Naive thymus-derived CD8-positive, alpha-beta T cell (primary cell): ENCODE data around the gene EMP2. TPM values are rescaled to one million over a fixed set of nuclear protein-coding genes. Genes with fewer than 3 reads are reported as not detected.
"Not testable (repeated sequence)": the region's sequence is repeated elsewhere in the genome, so short reads cannot be mapped to it uniquely, and the experiment has no call there.

Experiments used
- ATAC-seq, 2 donors: fragments of 150-1000 bp; cut with Tn5 transposase in 1 of 2; sonication (Bioruptor Pico), chemical (Tn5 transposase) in 1 of 2; 1 replicate in 1 of 2; 2 replicates in 1 of 2; pipeline ENCODE4 v1.10.0; 2021; ENCODE audit warnings: mild to moderate bottlenecking in 2 of 2, moderate library complexity in 2 of 2
- POLR2A ChIA-PET: fragments of 350-600 bp; sonication (Branson Sonifier 250); formaldehyde crosslinking; loops from one replicate; lab custom pipeline; 2021; ENCODE audit warnings: antibody characterized with exemption; lab: Charles Lee
- DNase-seq, 10 donors: peaks; one replicate each; pipeline versions ENCODE4 v3.0.0 to v3.0.0-alpha.2; 2020 to 2022
- H3K27ac Mint-ChIP-seq, 10 donors: one replicate each; pipeline ENCODE4 v1.8.0; 2020 to 2022; ENCODE audit warnings: mild to moderate bottlenecking in 10 of 10, mixed read lengths in 10 of 10, moderate library complexity in 4 of 10, inconsistent platforms in 1 of 10
- H3K27me3 Mint-ChIP-seq, 5 donors: one replicate each; pipeline ENCODE4 v1.8.0; 2021 to 2022; ENCODE audit warnings: mixed read lengths in 5 of 5
- H3K36me3 Mint-ChIP-seq, 3 donors: one replicate each; pipeline ENCODE4 v1.8.0; 2020 to 2022; ENCODE audit warnings: mixed read lengths in 3 of 3, mild to moderate bottlenecking in 2 of 3, inconsistent platforms in 1 of 3
- H3K4me1 Mint-ChIP-seq, 4 donors: one replicate each; pipeline ENCODE4 v1.8.0; 2021 to 2022; ENCODE audit warnings: mixed read lengths in 4 of 4
- H3K4me3 Mint-ChIP-seq, 10 donors: one replicate each; pipeline ENCODE4 v1.8.0; 2020 to 2022; ENCODE audit warnings: mild to moderate bottlenecking in 10 of 10, mixed read lengths in 10 of 10, moderate library complexity in 6 of 10, inconsistent platforms in 1 of 10
- H3K9me3 Mint-ChIP-seq, 9 donors: one replicate each; pipeline ENCODE4 v1.8.0; 2020 to 2022; ENCODE audit warnings: mixed read lengths in 9 of 9, mild to moderate bottlenecking in 3 of 9, inconsistent platforms in 1 of 9, moderate library complexity in 1 of 9
- polyA plus RNA-seq, 3 donors: library from polyadenylated mRNA; unstranded; fragments of 300-500 nt; fragmentation: Illumina TruSeq; gene quantifications; one replicate each; pipeline ENCODE4 v1.2.3, GENCODE V29; 2021
- total RNA-seq, 8 experiments: library from RNA in 2 of 8; stranded (reverse) in 2 of 8; gene quantifications; one replicate each; pipeline ENCODE4 v1.2.3 and lab custom pipeline; 2021 to 2026

The EMP2 gene
- total and polyA plus RNA-seq, 5 experiments from 2014 or later = not detected

DNA sequence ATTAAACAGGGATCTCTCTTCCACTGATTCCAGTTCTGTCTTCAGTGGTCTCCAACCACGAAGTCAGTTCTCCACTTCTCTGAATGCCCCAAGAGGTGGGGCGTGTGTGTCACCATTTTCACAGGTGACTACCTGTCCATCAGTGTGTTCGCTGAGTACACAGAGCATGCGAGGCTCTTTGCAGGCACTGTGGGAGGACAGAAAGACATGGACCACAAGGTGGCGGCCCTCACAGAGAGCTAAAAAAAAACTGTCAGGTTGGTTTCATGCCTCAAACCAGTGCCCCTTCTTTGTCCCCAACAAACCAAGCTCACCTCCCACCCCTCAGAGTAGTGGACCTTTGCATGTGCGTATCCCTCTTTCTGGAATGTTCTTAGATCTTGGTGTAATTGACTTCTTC, 13.8 kb downstream of the EMP2 start:
- Mint-ChIP-seq H3K27me3 (peaks cover 3 to 28% (median 13%) of the 10 kb centered on the region in 5 donors), H3K4me3 (no peak overlapping the region), H3K36me3 (peaks cover 0 to 16% (median 0%) of the 10 kb centered on the region in 3 donors), H3K4me1 (peaks cover 0 to 2% (median under 1%) of the 10 kb centered on the region in 4 donors), H3K9me3 (peaks cover 0 to 19% (median 5%) of the 10 kb centered on the region in 9 donors), H3K27ac (peak overlapping the region in 1 of 10 donors; percentile 6)
- ATAC-seq (no peak), DNase-seq (no peak)
- POLR2A ChIA-PET = no interaction called here

DNA sequence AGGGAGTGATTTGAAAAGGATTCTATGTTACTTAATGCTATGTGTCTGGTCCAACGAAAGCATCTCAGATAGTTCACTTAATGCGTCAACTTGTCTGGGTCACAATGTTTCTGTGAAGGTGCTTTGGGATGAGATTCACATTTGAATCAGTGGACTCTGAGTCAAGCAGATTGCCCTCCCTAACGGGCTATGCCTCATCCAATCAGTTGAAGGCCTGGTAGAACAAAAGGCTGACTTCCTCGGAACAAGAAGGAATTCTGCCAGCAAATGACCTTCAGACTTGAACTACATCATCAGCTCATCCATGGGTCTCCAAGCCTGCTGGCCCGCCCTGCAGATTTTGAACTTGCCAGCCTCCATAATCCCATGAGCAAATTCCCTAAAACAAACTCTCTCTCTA, 15.2 kb downstream of the EMP2 start:
- POLR2A ChIA-PET = no interaction called here
- peaks cover 0 to 12% (median under 1%) of the 10 kb centered on the region in 4 donors for H3K4me1 Mint-ChIP-seq
- peaks cover 3 to 40% (median 25%) of the 10 kb centered on the region in 5 donors for H3K27me3 Mint-ChIP-seq
- DNase-seq = no peak
- peaks cover 0 to 27% (median 5%) of the 10 kb centered on the region in 9 donors for H3K9me3 Mint-ChIP-seq
- H3K4me3 Mint-ChIP-seq = no peak overlapping the region
- ATAC-seq = no peak
- H3K36me3 Mint-ChIP-seq = peaks cover 0 to 16% (median 0%) of the 10 kb centered on the region in 3 donors
- no peak overlapping the region for H3K27ac Mint-ChIP-seq

DNA sequence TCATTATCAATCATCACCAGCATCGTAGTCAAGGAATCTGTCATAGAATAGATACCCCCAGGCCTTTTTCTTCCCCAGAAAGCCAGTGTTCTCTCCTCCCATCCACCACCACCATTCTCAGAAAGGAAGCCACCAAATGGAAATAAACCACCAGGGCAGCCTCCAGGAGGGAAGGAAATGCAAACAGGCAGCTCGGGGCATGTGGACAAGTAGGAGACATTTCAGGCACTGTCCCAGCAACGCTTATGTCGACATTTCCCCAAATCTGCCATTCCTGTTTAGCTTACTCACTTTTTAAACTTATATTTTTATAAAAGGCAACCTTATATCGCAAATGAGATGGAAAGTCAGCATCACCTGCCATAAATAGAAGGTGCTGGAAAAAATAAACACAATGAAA, 15.8 kb downstream of the EMP2 start:
- ATAC-seq = no peak
- Mint-ChIP-seq H3K4me3 (no peak overlapping the region), H3K9me3 (peaks cover 0 to 27% (median 5%) of the 10 kb centered on the region in 9 donors), H3K27ac (no peak overlapping the region), H3K4me1 (peaks cover 0 to 12% (median under 1%) of the 10 kb centered on the region in 4 donors), H3K27me3 (peaks cover 3 to 40% (median 26%) of the 10 kb centered on the region in 5 donors), H3K36me3 (peaks cover 0 to 16% (median 0%) of the 10 kb centered on the region in 3 donors)
- POLR2A ChIA-PET = no interaction called here
- DNase-seq = no peak

DNA sequence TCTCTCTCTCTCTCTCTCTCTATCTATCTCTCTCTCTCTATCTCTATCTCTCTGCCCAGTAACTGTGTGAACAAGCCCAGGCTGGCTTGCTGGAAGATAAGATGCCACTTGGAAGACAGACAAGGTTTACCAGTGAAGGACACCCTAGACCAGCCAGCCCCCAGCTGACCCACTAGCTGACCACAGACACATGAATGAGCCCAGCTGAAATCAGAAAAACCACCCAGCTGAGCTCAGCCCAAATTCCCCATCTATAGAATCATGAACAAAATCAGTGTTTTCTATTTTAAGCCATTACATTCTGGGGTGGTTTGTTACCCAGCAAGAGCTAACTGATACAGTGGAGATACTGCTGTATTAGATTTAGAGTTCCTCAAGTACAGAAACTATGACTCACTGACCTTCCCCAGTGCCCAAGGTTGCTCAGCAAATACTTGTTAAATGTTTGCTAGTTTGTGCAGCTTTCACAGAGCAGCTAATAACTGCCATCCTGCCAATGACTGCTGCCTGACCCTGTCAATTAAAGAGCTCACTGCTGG, 18.0 kb downstream of the EMP2 start:
- ATAC-seq (no peak), DNase-seq (no peak)
- Mint-ChIP-seq H3K36me3 (peaks cover 0 to 16% (median 0%) of the 10 kb centered on the region in 3 donors), H3K4me1 (peaks cover 0 to 12% (median under 1%) of the 10 kb centered on the region in 4 donors), H3K27me3 (peaks cover 3 to 35% (median 28%) of the 10 kb centered on the region in 5 donors), H3K4me3 (no peak overlapping the region), H3K9me3 (peaks cover 0 to 27% (median 5%) of the 10 kb centered on the region in 9 donors), H3K27ac (no peak overlapping the region)
- POLR2A ChIA-PET = no interaction called here

DNA sequence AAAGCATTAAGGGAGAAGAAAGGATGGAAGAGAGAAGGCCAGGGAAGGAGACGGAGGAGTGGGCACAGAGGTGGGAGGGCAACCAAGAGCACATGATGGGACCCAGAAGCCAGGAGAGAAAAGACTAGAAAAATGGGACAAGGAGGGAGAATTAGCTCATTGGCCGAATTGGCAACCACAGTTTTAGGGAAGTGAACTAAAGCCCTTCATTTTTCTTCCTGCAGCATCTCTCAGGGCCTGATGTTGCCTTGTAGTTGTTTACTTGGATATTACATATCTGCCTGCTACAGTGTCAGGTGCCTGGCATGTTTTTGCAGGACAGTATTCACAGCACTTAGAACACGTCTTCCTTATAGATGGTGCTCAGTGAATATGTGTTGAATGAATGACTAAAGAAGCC, 19.0 kb downstream of the EMP2 start:
- ATAC-seq = no peak
- H3K4me1 Mint-ChIP-seq = peaks cover 0 to 12% (median under 1%) of the 10 kb centered on the region in 4 donors
- POLR2A ChIA-PET = no interaction called here
- H3K27ac Mint-ChIP-seq = no peak overlapping the region
- H3K27me3 Mint-ChIP-seq = peaks cover 3 to 31% (median 22%) of the 10 kb centered on the region in 5 donors
- no peak for DNase-seq
- H3K4me3 Mint-ChIP-seq = no peak overlapping the region
- H3K36me3 Mint-ChIP-seq = peaks cover 0 to 16% (median 0%) of the 10 kb centered on the region in 3 donors
- peaks cover 0 to 27% (median 5%) of the 10 kb centered on the region in 9 donors for H3K9me3 Mint-ChIP-seq

DNA sequence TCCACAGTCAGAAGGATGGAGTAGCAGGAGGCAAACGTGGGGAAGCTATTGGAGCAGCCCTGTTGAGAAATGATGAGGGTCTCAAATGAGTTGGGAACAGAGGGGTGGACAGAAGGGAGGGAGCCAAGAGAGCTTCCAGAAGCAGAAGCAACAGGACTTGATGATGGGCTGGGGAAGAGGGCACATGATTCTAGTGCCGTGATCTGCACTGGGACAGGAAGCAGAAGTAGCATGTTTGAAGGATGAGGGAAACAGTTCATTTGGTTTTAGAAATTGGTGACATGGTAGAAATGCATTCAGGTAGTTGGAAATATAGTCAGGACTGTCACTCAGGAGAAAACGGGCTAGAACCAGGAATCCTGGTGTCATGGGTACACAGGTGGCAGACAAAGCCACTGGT, 19.4 kb downstream of the EMP2 start:
- Mint-ChIP-seq H3K9me3 (peaks cover 0 to 30% (median 6%) of the 10 kb centered on the region in 9 donors), H3K36me3 (peaks cover 0 to 19% (median 0%) of the 10 kb centered on the region in 3 donors), H3K4me1 (peaks cover 0 to 12% (median under 1%) of the 10 kb centered on the region in 4 donors), H3K27ac (no peak overlapping the region), H3K4me3 (no peak overlapping the region), H3K27me3 (peaks cover 3 to 35% (median 24%) of the 10 kb centered on the region in 5 donors)
- no peak for DNase-seq
- ATAC-seq = no peak
- POLR2A ChIA-PET = no interaction called here

DNA sequence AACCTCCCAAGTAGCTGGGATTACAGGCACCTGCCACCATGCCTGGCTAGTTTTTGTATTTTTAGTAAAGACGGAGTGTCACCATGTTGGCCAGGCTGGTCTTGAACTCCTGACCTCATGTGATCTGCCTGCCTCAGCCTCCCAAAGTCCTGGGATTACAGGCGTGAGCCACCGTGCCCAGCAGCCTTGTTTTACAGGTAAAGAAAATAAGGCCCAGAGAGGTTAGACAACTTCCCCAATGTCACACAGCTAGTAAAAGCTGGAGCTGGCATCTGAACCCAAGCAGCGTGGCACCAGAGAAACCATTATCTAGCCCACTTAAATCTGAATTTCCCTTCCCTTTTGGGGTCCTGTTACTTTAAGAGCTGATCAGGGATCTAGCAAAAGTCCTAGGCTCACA, 20.6 kb downstream of the EMP2 start:
- Mint-ChIP-seq H3K9me3 (peaks cover 0 to 34% (median 9%) of the 10 kb centered on the region in 9 donors), H3K27me3 (peaks cover 5 to 35% (median 28%) of the 10 kb centered on the region in 5 donors), H3K36me3 (peaks cover 0 to 23% (median 0%) of the 10 kb centered on the region in 3 donors), H3K4me1 (peaks cover 0 to 14% (median under 1%) of the 10 kb centered on the region in 4 donors)
- DNase-seq, ATAC-seq, H3K27ac Mint-ChIP-seq, H3K4me3 Mint-ChIP-seq, POLR2A ChIA-PET: not testable (repeated sequence)

DNA sequence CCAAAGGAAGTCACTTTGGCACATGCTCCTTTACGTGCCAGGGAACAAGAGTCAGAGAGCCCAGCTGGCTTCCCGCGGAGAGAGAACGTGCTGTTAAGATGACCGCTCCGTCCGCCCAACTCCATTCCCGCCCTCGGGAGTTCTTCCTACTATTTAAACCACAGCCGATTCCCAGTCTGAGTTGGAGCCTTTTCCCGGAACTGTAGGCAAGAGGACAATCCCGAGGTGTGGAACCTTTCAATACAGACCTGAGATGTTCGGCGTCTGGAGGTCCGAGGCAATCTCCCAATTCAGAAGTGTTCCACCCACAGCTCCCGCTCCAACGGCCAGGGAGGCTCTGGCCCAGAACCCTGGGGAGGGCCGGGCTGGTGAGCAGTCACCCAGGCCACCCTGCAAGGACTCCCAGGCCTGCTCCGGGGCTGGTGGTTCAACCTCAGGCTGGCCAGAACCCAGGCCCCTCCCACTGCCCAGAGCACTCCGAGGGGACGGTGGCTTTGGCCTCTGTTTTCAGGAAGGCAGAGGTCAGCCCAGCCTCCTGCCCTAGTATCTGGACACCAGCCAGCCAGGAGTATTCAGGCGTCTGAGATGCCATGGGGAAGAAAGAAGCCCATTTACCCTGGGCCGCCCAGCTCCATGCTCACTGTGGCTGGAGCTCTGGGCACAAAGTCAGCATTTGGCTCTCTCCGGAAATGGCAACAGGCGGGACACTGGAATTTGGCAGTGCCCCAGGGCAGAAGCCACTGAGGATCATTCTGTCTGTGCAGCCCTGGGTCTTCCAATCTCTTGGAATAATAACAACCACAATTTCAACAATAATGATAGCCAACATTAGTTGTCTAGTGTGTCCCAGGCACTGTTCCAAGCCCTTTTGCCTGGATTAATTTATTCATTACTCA, 21.4 kb downstream of the EMP2 start:
- H3K4me3 Mint-ChIP-seq = no peak overlapping the region
- POLR2A ChIA-PET = no interaction called here
- peaks cover 5 to 30% (median 25%) of the 10 kb centered on the region in 5 donors for H3K27me3 Mint-ChIP-seq
- peaks cover 0 to 18% (median 0%) of the 10 kb centered on the region in 3 donors for H3K36me3 Mint-ChIP-seq
- ATAC-seq (no peak), DNase-seq (no peak)
- peaks cover 0 to 22% (median 0%) of the 10 kb centered on the region in 4 donors for H3K4me1 Mint-ChIP-seq
- H3K9me3 Mint-ChIP-seq = peaks cover 0 to 34% (median 9%) of the 10 kb centered on the region in 9 donors
- no peak overlapping the region for H3K27ac Mint-ChIP-seq

DNA sequence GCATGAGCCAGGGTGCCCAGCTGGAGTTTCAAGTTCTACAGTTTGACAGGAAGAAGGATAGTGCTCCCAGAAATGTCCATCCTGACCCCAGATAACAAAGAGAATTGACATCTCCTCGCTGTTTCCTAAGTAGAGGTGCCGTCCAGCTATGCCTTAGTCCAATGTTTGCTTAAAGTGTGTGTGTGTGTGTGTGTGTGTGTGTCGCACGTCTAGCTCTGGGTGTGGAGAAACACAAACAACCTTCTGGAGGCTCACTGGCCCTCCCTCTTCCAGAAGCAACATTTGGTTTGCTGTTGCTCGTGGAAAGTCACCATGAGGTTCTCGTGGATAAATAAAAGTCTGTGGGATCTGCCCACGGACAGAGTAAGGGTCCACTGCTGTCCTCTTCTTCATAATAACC, 22.1 kb downstream of the EMP2 start:
- POLR2A ChIA-PET = no interaction called here
- Mint-ChIP-seq H3K27me3 (peaks cover 5 to 27% (median 21%) of the 10 kb centered on the region in 5 donors), H3K27ac (no peak overlapping the region), H3K36me3 (peaks cover 0 to 18% (median 0%) of the 10 kb centered on the region in 3 donors), H3K9me3 (peaks cover 0 to 28% (median 9%) of the 10 kb centered on the region in 9 donors), H3K4me3 (no peak overlapping the region), H3K4me1 (peaks cover 3 to 26% (median 4%) of the 10 kb centered on the region in 4 donors)
- no peak for DNase-seq
- no peak for ATAC-seq

DNA sequence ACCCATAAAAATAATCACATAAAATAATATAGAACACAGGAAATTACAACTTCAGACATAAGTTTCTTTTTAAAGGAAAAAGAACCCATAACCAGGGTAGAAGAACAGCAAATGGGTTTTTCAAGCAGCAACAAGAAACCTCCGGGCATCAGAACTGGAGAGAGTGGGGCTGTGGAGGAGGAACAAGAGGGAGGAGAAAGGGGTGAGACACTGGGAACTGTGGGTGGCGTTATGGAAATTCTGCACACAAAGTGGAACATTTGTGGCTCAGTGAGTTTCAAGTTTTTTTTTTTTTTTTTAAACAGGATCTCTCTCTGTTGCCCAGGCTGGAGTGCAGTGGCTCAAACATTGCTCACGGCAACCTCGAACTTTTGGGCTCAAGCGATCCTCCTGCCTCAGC, 22.6 kb downstream of the EMP2 start:
- H3K27ac Mint-ChIP-seq = no peak overlapping the region
- no peak for ATAC-seq
- no peak overlapping the region for H3K4me3 Mint-ChIP-seq
- POLR2A ChIA-PET = no interaction called here
- H3K4me1 Mint-ChIP-seq = peaks cover 8 to 32% (median 9%) of the 10 kb centered on the region in 4 donors
- H3K9me3 Mint-ChIP-seq = peaks cover 0 to 27% (median 9%) of the 10 kb centered on the region in 9 donors
- peaks cover 5 to 29% (median 20%) of the 10 kb centered on the region in 5 donors for H3K27me3 Mint-ChIP-seq
- H3K36me3 Mint-ChIP-seq = peaks cover 0 to 18% (median 0%) of the 10 kb centered on the region in 3 donors
- DNase-seq = no peak

DNA sequence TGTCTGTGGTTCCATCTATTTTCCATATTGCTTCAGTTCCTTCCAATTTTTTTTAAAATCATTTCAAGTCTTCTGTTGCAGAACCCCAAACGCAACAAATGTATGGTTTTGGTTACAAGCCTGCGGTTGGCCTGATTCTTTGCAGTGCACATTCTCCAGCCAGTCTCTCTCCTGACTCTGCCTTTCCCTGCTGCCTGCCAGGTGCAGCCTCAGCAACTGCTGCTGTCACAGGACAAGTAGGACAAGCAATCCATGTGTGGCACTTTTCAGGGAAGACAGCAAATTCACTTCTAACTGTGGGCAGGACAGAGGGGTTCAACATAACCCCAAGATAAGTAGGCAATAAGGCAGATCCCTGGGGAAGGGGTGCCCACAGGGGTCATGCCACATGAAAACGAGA, 24.2 kb downstream of the EMP2 start:
- POLR2A ChIA-PET = no interaction called here
- Mint-ChIP-seq H3K4me1 (peaks cover 10 to 29% (median 11%) of the 10 kb centered on the region in 4 donors), H3K27me3 (peaks cover 6 to 32% (median 24%) of the 10 kb centered on the region in 5 donors), H3K9me3 (peaks cover 0 to 13% (median 7%) of the 10 kb centered on the region in 9 donors), H3K4me3 (no peak overlapping the region), H3K36me3 (peaks cover 0 to 7% (median 0%) of the 10 kb centered on the region in 3 donors), H3K27ac (no peak overlapping the region)
- ATAC-seq = no peak
- DNase-seq = no peak

DNA sequence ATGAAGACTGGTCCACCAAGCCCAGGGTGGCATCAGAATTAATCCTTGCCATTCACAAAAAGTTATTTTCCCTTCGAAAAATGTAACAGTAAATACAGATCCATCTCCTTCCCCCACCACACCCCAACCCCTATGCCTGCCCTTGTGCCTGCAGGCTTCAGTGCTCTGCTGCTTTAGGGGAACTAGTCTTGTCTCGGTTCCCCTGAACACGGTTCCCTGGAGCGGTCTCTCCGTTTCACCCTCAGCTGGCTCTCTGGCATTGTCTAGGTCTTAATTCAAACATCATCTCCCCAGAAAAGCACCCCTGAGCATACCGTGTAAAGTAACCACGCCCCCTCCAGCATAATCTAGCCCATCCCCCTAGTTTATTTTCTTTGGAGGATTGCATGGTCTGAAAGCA, 25.8 kb downstream of the EMP2 start:
- no peak overlapping the region for H3K4me3 Mint-ChIP-seq
- POLR2A ChIA-PET = no interaction called here
- no peak for DNase-seq

More for the DNA sequence above, 25.8 kb downstream of the EMP2 start:
- no peak for ATAC-seq
- Mint-ChIP-seq H3K36me3 (peaks cover 0 to 7% (median 0%) of the 10 kb centered on the region in 3 donors), H3K27me3 (peaks cover 7 to 22% (median 15%) of the 10 kb centered on the region in 5 donors), H3K9me3 (peaks cover 0 to 12% (median 6%) of the 10 kb centered on the region in 9 donors), H3K4me1 (peaks cover 10 to 23% (median 11%) of the 10 kb centered on the region in 4 donors), H3K27ac (no peak overlapping the region)
